LNCaP clone FGC (cell line): ENCODE measurements around the gene JAG1.
"Not testable (repeated sequence)": the region's sequence is repeated elsewhere in the genome, so short reads cannot be mapped to it uniquely, and the experiment has no call there.

ENCODE experiments used
- DNase-seq: peaks from one replicate; pipeline ENCODE4 v3.0.0-alpha.2; 2011; ENCODE audit warnings: low read depth
- H3K4me3 ChIP-seq: 2 replicates; pipeline ENCODE4 v1.5.1; 2011; ENCODE audit warnings: mild to moderate bottlenecking, low read depth, low read length, control low read depth
- CTCF ChIP-seq: IDR thresholded peaks from 2 replicates; pipeline ENCODE4 v1.5.1; 2012; ENCODE audit warnings: mild to moderate bottlenecking; ENCODE audit not compliant: control insufficient read depth, insufficient read depth; ENCODE audit errors: extremely low read depth

JAG1 gene

GRCh38 chr20:10626896-10627295 is 46.9 kb downstream of the JAG1 start:
- H3K4me3 ChIP-seq: no peak overlapping the region
- DNase-seq: no peak
- no peak for TF ChIP-seq CTCF

- no peak for TF ChIP-seq CTCF
- no peak for DNase-seq
- no peak overlapping the region for H3K4me3 ChIP-seq
These were observed 48.2 kb downstream of the JAG1 start for GRCh38 chr20:10625641-10626040.

DNA sequence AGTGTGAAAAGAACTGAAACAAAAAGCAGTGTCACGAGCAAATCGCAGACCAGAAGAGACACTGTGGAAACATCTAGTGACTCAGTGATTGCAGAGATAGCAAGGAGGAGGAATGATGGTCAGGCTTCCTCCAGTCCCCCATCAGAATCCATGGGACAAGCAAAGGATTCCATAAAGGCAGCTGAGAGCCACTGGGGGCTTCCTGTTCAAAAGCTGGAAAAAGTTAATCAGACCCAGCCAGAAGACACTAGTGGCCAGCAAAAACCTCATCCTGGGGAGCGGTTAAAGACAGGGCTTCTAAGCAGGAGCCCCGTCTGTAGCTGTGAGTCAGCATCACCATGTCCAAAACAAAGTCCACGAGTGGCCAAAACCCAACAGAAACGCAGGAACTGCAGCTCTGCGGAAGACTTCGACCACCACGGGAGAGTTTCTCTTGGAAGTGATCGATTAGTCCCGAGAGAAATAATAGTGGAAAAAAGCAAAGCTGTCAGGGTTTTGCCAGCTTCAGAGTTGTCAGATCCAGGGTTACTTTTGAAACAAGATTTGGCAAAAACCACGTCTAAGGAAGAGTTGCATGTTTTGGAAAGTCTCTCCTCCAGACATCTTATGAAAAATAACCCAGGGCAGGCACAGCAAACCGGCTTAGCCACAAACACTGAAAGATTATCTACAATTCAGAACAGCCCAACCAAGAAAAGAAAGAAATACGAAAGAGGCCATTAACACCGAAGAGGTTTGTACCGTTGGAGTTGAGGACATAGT is 51.0 kb downstream of the JAG1 start:
- no peak for TF ChIP-seq CTCF
- DNase-seq: no peak
- H3K4me3 ChIP-seq: no peak overlapping the region

- no peak for DNase-seq
- H3K4me3 ChIP-seq: no peak overlapping the region
- no peak for TF ChIP-seq CTCF
These were observed 52.6 kb downstream of the JAG1 start for GRCh38 chr20:10621149-10621548.

DNA sequence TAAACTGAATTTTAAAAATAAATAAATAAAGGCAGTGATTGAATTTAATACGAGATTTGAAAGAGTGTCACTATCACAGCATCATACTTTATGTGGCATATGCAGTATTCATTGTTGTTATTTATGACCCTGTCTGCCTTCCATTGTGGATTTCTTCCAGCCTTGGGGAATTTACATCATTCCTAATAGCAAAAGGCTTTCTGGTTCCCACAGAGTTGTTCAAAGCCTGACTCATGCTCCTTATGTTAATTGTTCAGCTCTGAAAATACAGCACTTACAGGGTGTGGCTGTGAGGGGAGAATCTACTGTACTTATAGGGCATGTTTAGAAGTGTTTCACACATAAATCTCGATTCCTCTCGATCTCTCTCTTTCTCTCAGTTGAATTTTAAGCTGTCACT is 54.4 kb downstream of the JAG1 start:
- H3K4me3 ChIP-seq: no peak overlapping the region
- TF ChIP-seq CTCF: no peak
- DNase-seq: no peak

- no peak for TF ChIP-seq CTCF
- DNase-seq: no peak
- H3K4me3 ChIP-seq: no peak overlapping the region
These were observed 55.1 kb downstream of the JAG1 start for GRCh38 chr20:10618611-10619245.

DNA sequence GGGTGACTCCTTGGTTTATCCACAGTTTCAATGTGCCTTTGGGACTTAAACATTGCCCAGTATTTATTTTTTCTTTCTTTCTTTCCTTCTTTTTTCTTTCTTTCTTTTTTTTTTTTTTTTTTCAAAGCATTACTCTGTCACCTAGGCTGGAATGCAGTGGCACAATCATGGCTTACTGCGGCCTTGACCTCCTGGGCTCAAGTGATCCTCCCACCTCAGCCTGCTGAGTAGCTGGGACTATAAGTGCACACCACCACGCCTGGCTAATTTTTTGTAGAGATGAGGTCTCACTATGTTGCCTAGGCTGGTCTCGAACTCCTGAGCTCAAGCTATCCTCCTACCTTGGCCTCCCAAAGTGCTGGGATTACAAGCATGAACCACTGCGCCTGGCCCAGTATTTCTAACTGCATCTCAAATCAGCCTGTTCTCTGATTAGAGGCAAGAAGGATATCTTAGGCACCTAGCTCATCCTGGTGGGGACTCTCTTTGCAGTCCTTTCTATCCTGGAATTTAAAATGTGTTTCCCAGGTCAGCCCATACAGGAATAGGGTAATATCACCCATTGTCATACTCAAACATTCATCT is 56.2 kb downstream of the JAG1 start:
- H3K4me3 ChIP-seq, DNase-seq: not testable (repeated sequence)
